HCT116 (cell line): Measurements from ENCODE around the gene COL20A1. TPM values are rescaled to one million over a fixed set of nuclear protein-coding genes. Genes with fewer than 3 reads are reported as not detected.

Source experiments
- ATAC-seq: fragments of 200-7000 bp; cut with Tn5 transposase; 2 replicates; pipeline ENCODE4 v1.9.1; 2020; ENCODE audit warnings: mild to moderate bottlenecking, moderate library complexity
- BruUV-seq: library from RNA; stranded (reverse); fragments of 400-500 nt; replicated peaks from 2 replicates; lab custom pipeline; 2021; lab: Mats Ljungman, UMichigan
- CTCF ChIA-PET: fragments of 300-600 bp; sonication (Branson Sonifier 250); formaldehyde crosslinking; loops from one replicate; lab custom pipeline; 2021; ENCODE audit warnings: antibody characterized with exemption; lab: Charles Lee
- POLR2A ChIA-PET: fragments of 300-600, 350-600 bp; sonication (Branson Sonifier 250); formaldehyde crosslinking; loops from one replicate; lab custom pipeline; 2021; ENCODE audit warnings: antibody characterized with exemption; lab: Charles Lee
- RAD21 ChIA-PET, 2 experiments: fragments of 300-600 bp; sonication (Branson Sonifier 250); formaldehyde crosslinking; loops; one replicate each; lab custom pipeline; 2023; ENCODE audit warnings: low total read pairs in 2 of 2; ENCODE audit not compliant: uncharacterized antibody in 2 of 2, unreplicated experiment in 2 of 2, low non-redundant PET in 1 of 2; lab: Charles Lee
- DNase-seq: peaks from one replicate; pipeline ENCODE4 v3.0.0-alpha.2; 2010; ENCODE audit warnings: low read depth, low spot score
- H2AFZ ChIP-seq: fragments of 200-600 bp; shearing (Covaris generic), sonication (generic); 2 replicates; pipeline ENCODE4 v1.6.1; 2017; ENCODE audit warnings: low read depth, mixed run types, mixed read lengths, antibody characterized with exemption, low read length; ENCODE audit not compliant: poor library complexity, severe bottlenecking
- H3K27ac ChIP-seq: 2 replicates; pipeline ENCODE4 v1.5.1; 2012; ENCODE audit warnings: low read depth, low read length
- H3K27me3 ChIP-seq: fragments of 200-600 bp; sonication (generic); 2 replicates; pipeline ENCODE4 v1.6.1; 2016; ENCODE audit warnings: mixed run types, low read length, mixed read lengths; ENCODE audit not compliant: insufficient read depth
- H3K36me3 ChIP-seq, 2 experiments: fragments of 200-500 bp in 1 of 2; fragments of 200-600 bp in 1 of 2; sonication (Bioruptor generic) in 1 of 2; sonication (generic) in 1 of 2; 2 replicates each; pipeline versions ENCODE4 v1.5.1 to v1.6.1; 2014 to 2016; ENCODE audit warnings: low read length in 2 of 2, inconsistent platforms in 1 of 2, mixed read lengths in 1 of 2, mixed run types in 1 of 2; ENCODE audit not compliant: insufficient read depth in 2 of 2, control insufficient read depth in 1 of 2
- H3K4me1 ChIP-seq, 2 experiments: fragments of 200-600 bp in 1 of 2; sonication (generic) in 1 of 2; 2 replicates each; pipeline versions ENCODE4 v1.5.1 to v1.6.1; 2012 to 2017; ENCODE audit warnings: low read length in 2 of 2, inconsistent platforms in 1 of 2, mild to moderate bottlenecking in 1 of 2, mixed read lengths in 1 of 2, mixed run types in 1 of 2, moderate library complexity in 1 of 2; ENCODE audit not compliant: insufficient read depth in 2 of 2, control insufficient read depth in 1 of 2
- H3K4me2 ChIP-seq: fragments of 200-600 bp; sonication (generic); 2 replicates; pipeline ENCODE4 v1.6.1; 2017; ENCODE audit warnings: mixed run types, low read length, mixed read lengths
- H3K4me3 ChIP-seq, 2 experiments: fragments of 200-600 bp in 1 of 2; sonication (generic) in 1 of 2; replicated peaks in 1 of 2; 2 replicates each; pipeline ENCODE4 v1.5.1; 2011 to 2016; ENCODE audit warnings: low read length in 2 of 2, control low read depth in 1 of 2, low read depth in 1 of 2, mild to moderate bottlenecking in 1 of 2, mixed read lengths in 1 of 2, mixed run types in 1 of 2
- H3K79me2 ChIP-seq: fragments of 200-600 bp; sonication (generic); 2 replicates; pipeline ENCODE4 v1.6.1; 2017; ENCODE audit warnings: mild to moderate bottlenecking, mixed run types, low read length, moderate library complexity, mixed read lengths; ENCODE audit not compliant: insufficient read depth
- H3K9ac ChIP-seq: fragments of 200-600 bp; sonication (generic); 2 replicates; pipeline ENCODE4 v1.6.1; 2016; ENCODE audit warnings: low read length, mixed read lengths
- H3K9me2 ChIP-seq: fragments of 200-600 bp; sonication (generic), shearing (Covaris generic); 2 replicates; pipeline ENCODE4 v1.6.1; 2017; ENCODE audit warnings: mixed run types, mild to moderate bottlenecking, moderate library complexity; ENCODE audit not compliant: insufficient read depth
- H3K9me3 ChIP-seq, 2 experiments: fragments of 200-500 bp in 1 of 2; fragments of 200-600 bp in 1 of 2; sonication (Bioruptor generic) in 1 of 2; sonication (generic) in 1 of 2; 2 replicates each; pipeline ENCODE4 v1.6.1; 2014 to 2017; ENCODE audit warnings: low read length in 2 of 2, mixed read lengths in 2 of 2, inconsistent platforms in 1 of 2, low read depth in 1 of 2, mild to moderate bottlenecking in 1 of 2, mixed run types in 1 of 2, moderate library complexity in 1 of 2; ENCODE audit not compliant: control insufficient read depth in 1 of 2, insufficient read depth in 1 of 2
- H4K20me1 ChIP-seq: fragments of 200-600 bp; sonication (generic), shearing (Covaris generic); 2 replicates; pipeline ENCODE4 v1.6.1; 2017; ENCODE audit warnings: mixed run types, mild to moderate bottlenecking, moderate library complexity; ENCODE audit not compliant: insufficient read depth
- CBX3 ChIP-seq: IDR thresholded peaks from 2 replicates; pipeline ENCODE4 v1.6.1; 2012; ENCODE audit warnings: low read depth
- ELF1 ChIP-seq: IDR thresholded peaks from 2 replicates; pipeline ENCODE4 v1.6.1; 2012; ENCODE audit warnings: low read depth, borderline replicate concordance
- EZH2 ChIP-seq: fragments of 200-600 bp; sonication (generic); IDR thresholded peaks from 2 replicates; pipeline ENCODE4 v1.6.1; 2017; ENCODE audit warnings: antibody characterized with exemption, mixed run types
- EZH2phosphoT487 ChIP-seq: fragments of 200-600 bp; IDR thresholded peaks from 2 replicates; pipeline ENCODE4 v1.6.1; 2018; ENCODE audit warnings: antibody characterized with exemption, borderline replicate concordance
- FOSL1 ChIP-seq: IDR thresholded peaks from 2 replicates; pipeline ENCODE4 v1.6.1; 2012; ENCODE audit warnings: low read depth
- MAX ChIP-seq: IDR thresholded peaks from 2 replicates; pipeline ENCODE4 v1.6.1; 2012
- POLR2A ChIP-seq: IDR thresholded peaks from 2 replicates; pipeline ENCODE4 v1.7.0; 2011; ENCODE audit warnings: borderline replicate concordance; ENCODE audit not compliant: insufficient read depth, insufficient read length; ENCODE audit errors: extremely low read depth
- RAD21 ChIP-seq: IDR thresholded peaks from 2 replicates; pipeline ENCODE4 v1.6.1; 2012; ENCODE audit warnings: low read depth, mild to moderate bottlenecking
- intact Hi-C: fragments of 100-400 bp; cut with micrococcal nuclease; formaldehyde crosslinking; loops from 2 replicates; pipeline ENCODE4 v1.10.0; 2022
- total RNA-seq: library from RNA; stranded (reverse); gene quantifications from one replicate; pipeline ENCODE4 v1.2.1, GENCODE V29; 2021; ENCODE audit not compliant: unreplicated experiment

COL20A1 gene
- total RNA-seq, 1 experiment from 2014 or later = 0.34 TPM

- DNase-seq = no peak
- BruUV-seq = no TSS peak
- Histone ChIP-seq H3K4me3 (no peak overlapping the region), H2AFZ (no peak overlapping the region)
- ChIA-PET POLR2A (no interaction called here), CTCF (no interaction called here)
- TF ChIP-seq EZH2 (no peak), CBX3 (no peak), RAD21 (no peak), ELF1 (no peak)
- TF ChIP-seq, all 23 proteins: peak for 0
- Histone ChIP-seq H3K9me2 (no peaks in the 10 kb centered on the region), H3K79me2 (peaks cover 51% of the 10 kb centered on the region), H3K4me1 (peaks cover 10 to 15% of the 10 kb centered on the region in 2 experiments), H3K36me3 (peaks cover 30 to 38% of the 10 kb centered on the region in 2 experiments), H4K20me1 (no peaks in the 10 kb centered on the region), H3K27ac (no peak overlapping the region), H3K9ac (no peak overlapping the region), H3K27me3 (no peaks in the 10 kb centered on the region), H3K4me2 (no peak overlapping the region), H3K9me3 (no peaks in the 10 kb centered on the region)
- RAD21 ChIA-PET = no interaction called here
- intact Hi-C loops = no loop called here
- ATAC-seq = no peak
Measured at GRCh38 chr20:63276956-63277355, 16.0 kb upstream of the COL20A1 start.

DNA sequence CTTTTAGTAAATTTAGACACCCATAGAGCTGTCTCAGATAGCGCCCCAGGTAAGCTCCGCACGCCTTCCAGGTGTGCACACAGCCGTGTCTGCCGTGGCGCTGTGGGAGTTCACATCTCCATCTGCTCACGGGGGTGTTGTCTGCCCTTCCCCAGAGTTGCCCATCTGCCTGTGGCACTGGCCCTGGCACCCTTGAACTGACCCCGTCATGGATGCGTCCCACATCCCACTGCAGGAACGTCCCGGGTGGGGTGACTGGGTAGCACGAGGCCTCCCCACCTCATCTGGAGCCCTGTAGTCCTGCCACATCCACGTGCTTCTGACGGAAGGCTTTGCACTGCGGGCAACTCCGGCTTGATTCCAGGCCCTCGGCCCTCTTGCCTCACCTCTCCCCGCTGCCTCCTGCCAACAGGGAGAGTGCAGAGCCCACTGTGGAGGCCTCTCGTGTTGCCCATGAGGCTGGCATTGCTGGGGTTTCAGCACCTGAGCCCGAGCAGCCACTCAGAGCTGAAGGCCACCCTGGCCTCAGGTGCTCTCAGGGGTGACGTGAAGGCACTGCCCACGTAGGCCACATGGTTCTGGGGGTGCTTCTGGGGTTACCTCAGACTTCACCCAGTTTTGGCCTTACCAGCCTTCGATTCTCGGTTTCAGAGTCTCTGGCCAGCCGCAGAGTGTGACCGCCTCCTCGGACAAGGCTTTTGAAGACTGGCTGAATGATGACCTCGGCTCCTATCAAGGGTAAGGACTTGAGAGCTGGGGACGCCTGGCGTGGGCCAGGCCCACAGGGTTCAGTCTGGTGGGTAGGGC, 15.3 kb upstream of the COL20A1 start:
- H3K4me2 ChIP-seq = no peak overlapping the region
- ATAC-seq (no peak), DNase-seq (no peak)
- POLR2A ChIA-PET = no interaction called here
- BruUV-seq = no TSS peak
- H3K36me3 ChIP-seq = peaks cover 30 to 38% of the 10 kb centered on the region in 2 experiments
- H3K27me3 ChIP-seq = no peaks in the 10 kb centered on the region
- no peak overlapping the region for H3K4me3 ChIP-seq
- H4K20me1 ChIP-seq = no peaks in the 10 kb centered on the region
- no peak overlapping the region for H3K27ac ChIP-seq
- RAD21 ChIA-PET = no interaction called here
- peaks cover 51% of the 10 kb centered on the region for H3K79me2 ChIP-seq
- intact Hi-C loops = no loop called here
- H3K9ac ChIP-seq = no peak overlapping the region
- CTCF ChIA-PET = no interaction called here
- H3K9me2 ChIP-seq = no peaks in the 10 kb centered on the region
- peaks cover 10 to 15% of the 10 kb centered on the region in 2 experiments for H3K4me1 ChIP-seq
- no peak overlapping the region for H2AFZ ChIP-seq
- H3K9me3 ChIP-seq = no peaks in the 10 kb centered on the region
- TF ChIP-seq MAX (no peak), EZH2phosphoT487 (no peak), POLR2A (no peak), FOSL1 (no peak)
- TF ChIP-seq, all 23 proteins: peak for 0
